ENCODE measurements around the gene SFXN1.

DNA sequence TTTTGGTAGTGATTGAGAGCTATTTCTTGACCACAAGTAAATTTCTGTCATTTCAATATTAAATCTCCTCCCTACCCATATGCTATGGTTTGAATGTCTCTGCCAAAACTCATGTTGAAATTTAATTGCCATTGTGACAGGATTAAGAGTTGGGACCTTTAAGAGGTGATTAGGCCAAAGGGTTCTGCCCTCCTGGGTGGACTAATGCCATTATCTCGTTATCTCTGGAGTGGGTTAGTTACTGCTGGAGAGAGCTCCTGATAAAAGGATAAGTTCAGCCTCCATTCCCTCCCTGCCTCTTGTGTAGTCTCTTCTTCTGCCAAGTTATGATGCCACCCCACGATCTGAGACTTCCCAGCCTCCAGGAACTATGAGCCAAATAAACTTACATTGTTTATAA is 30.8 kb upstream of the SFXN1 start:
- TF ChIP-seq CREB1 (IDR thresholded peaks at IDR 0.05; ENCODE audit: low read depth): no peak
- TF ChIP-seq EGR1 (IDR thresholded peaks at IDR 0.05): no peak
- TF ChIP-seq, protein P1, sequence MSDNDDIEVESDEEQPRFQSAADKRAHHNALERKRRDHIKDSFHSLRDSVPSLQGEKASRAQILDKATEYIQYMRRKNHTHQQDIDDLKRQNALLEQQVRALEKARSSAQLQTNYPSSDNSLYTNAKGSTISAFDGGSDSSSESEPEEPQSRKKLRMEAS (IDR thresholded peaks at IDR 0.05): no peak
- TF ChIP-seq YY1 (IDR thresholded peaks at IDR 0.05; ENCODE audit: low read depth): no peak
- TF ChIP-seq, protein P2, sequence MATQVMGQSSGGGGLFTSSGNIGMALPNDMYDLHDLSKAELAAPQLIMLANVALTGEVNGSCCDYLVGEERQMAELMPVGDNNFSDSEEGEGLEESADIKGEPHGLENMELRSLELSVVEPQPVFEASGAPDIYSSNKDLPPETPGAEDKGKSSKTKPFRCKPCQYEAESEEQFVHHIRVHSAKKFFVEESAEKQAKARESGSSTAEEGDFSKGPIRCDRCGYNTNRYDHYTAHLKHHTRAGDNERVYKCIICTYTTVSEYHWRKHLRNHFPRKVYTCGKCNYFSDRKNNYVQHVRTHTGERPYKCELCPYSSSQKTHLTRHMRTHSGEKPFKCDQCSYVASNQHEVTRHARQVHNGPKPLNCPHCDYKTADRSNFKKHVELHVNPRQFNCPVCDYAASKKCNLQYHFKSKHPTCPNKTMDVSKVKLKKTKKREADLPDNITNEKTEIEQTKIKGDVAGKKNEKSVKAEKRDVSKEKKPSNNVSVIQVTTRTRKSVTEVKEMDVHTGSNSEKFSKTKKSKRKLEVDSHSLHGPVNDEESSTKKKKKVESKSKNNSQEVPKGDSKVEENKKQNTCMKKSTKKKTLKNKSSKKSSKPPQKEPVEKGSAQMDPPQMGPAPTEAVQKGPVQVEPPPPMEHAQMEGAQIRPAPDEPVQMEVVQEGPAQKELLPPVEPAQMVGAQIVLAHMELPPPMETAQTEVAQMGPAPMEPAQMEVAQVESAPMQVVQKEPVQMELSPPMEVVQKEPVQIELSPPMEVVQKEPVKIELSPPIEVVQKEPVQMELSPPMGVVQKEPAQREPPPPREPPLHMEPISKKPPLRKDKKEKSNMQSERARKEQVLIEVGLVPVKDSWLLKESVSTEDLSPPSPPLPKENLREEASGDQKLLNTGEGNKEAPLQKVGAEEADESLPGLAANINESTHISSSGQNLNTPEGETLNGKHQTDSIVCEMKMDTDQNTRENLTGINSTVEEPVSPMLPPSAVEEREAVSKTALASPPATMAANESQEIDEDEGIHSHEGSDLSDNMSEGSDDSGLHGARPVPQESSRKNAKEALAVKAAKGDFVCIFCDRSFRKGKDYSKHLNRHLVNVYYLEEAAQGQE (IDR thresholded peaks at IDR 0.05; ENCODE audit: low read depth): no peak
- TF ChIP-seq EP300 (IDR thresholded peaks at IDR 0.05; ENCODE audit: borderline replicate concordance): no peak

Measured in Ishikawa (cell line).